ENCODE results near the gene STARD6.

GRCh38 chr18:54358495-54359040 lies 910 bp upstream of the STARD6 start:
- no peak for TF ChIP-seq POLR2A (IDR thresholded peaks at IDR 0.05)
- TF ChIP-seq, protein P1, sequence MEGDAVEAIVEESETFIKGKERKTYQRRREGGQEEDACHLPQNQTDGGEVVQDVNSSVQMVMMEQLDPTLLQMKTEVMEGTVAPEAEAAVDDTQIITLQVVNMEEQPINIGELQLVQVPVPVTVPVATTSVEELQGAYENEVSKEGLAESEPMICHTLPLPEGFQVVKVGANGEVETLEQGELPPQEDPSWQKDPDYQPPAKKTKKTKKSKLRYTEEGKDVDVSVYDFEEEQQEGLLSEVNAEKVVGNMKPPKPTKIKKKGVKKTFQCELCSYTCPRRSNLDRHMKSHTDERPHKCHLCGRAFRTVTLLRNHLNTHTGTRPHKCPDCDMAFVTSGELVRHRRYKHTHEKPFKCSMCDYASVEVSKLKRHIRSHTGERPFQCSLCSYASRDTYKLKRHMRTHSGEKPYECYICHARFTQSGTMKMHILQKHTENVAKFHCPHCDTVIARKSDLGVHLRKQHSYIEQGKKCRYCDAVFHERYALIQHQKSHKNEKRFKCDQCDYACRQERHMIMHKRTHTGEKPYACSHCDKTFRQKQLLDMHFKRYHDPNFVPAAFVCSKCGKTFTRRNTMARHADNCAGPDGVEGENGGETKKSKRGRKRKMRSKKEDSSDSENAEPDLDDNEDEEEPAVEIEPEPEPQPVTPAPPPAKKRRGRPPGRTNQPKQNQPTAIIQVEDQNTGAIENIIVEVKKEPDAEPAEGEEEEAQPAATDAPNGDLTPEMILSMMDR (IDR thresholded peaks at IDR 0.05) = no peak

Data from lower leg skin (tissue), 3 donors.